Activated T-cell treated with anti-CD3 and anti-CD28 coated beads, Interleukin-2, amount 50 U/mL, for 72 hours (primary cell): ENCODE data around the gene PLXNB2. TPM values are rescaled to one million over a fixed set of nuclear protein-coding genes. Genes with fewer than 3 reads are reported as not detected.
A peak's percentile ranks its signal among the peaks of the same experiment; 100 is the strongest.

Source experiments
- ATAC-seq, 2 donors: fragments of 150-1000 bp; cut with Tn5 transposase; replicated peaks in 1 of 2; 2 replicates each; pipeline ENCODE4 v1.10.0; 2021; ENCODE audit warnings: moderate library complexity in 2 of 2, mild to moderate bottlenecking in 1 of 2
- DNase-seq, 2 donors: peaks; one replicate each; pipeline ENCODE4 v3.0.0; 2021 to 2022; ENCODE audit warnings: mixed read lengths in 1 of 2
- H3K27ac Mint-ChIP-seq: one replicate; pipeline ENCODE4 v1.8.0; 2022; ENCODE audit warnings: mild to moderate bottlenecking, moderate library complexity, mixed read lengths
- H3K27me3 Mint-ChIP-seq: one replicate; pipeline ENCODE4 v1.8.0; 2022; ENCODE audit warnings: low read depth, mixed read lengths
- H3K36me3 Mint-ChIP-seq, 2 donors: one replicate each; pipeline ENCODE4 v1.8.0; 2022; ENCODE audit warnings: mixed read lengths in 2 of 2, mild to moderate bottlenecking in 1 of 2; ENCODE audit not compliant: insufficient read depth in 2 of 2
- H3K4me1 Mint-ChIP-seq: one replicate; pipeline ENCODE4 v1.8.0; 2022; ENCODE audit warnings: low read depth, mixed read lengths
- H3K4me3 Mint-ChIP-seq, 2 donors: one replicate each; pipeline ENCODE4 v1.8.0; 2022; ENCODE audit warnings: mild to moderate bottlenecking in 2 of 2, mixed read lengths in 2 of 2, moderate library complexity in 2 of 2
- H3K9me3 Mint-ChIP-seq, 2 donors: one replicate each; pipeline ENCODE4 v1.8.0; 2022; ENCODE audit warnings: mixed read lengths in 2 of 2
- total RNA-seq, 2 donors: library from RNA; stranded (reverse); gene quantifications; one replicate each; pipeline ENCODE4 v1.2.3, GENCODE V29; 2022

Gene PLXNB2
- total RNA-seq, 2 donors from 2014 or later, result 30.2 to 34.0 TPM

- no peak for ATAC-seq
- no peaks in the 10 kb centered on the region for H3K36me3 Mint-ChIP-seq
- no peak overlapping the region for H3K4me3 Mint-ChIP-seq
- H3K27me3 Mint-ChIP-seq, result no peaks in the 10 kb centered on the region
- H3K9me3 Mint-ChIP-seq, result no peaks in the 10 kb centered on the region
- no peak for DNase-seq
- peaks cover 5% of the 10 kb centered on the region for H3K4me1 Mint-ChIP-seq
- no peak overlapping the region for H3K27ac Mint-ChIP-seq
These were observed 12.7 kb upstream of the PLXNB2 start for GRCh38 chr22:50320116-50320515.

GRCh38 chr22:50319503-50319951 is 12.1 kb upstream of the PLXNB2 start:
- ATAC-seq, result no peak
- no peak overlapping the region for H3K4me3 Mint-ChIP-seq
- no peaks in the 10 kb centered on the region for H3K9me3 Mint-ChIP-seq
- H3K27ac Mint-ChIP-seq, result no peak overlapping the region
- no peak for DNase-seq
- no peaks in the 10 kb centered on the region for H3K36me3 Mint-ChIP-seq
- H3K4me1 Mint-ChIP-seq, result peaks cover 7% of the 10 kb centered on the region
- H3K27me3 Mint-ChIP-seq, result no peaks in the 10 kb centered on the region

- no peaks in the 10 kb centered on the region for H3K9me3 Mint-ChIP-seq
- no peak overlapping the region for H3K27ac Mint-ChIP-seq
These were observed 11.4 kb upstream of the PLXNB2 start for GRCh38 chr22:50318698-50319411.

GRCh38 chr22:50318356-50318697 is 10.9 kb upstream of the PLXNB2 start:
- Mint-ChIP-seq H3K4me3 (no peak overlapping the region), H3K4me1 (peaks cover 17% of the 10 kb centered on the region), H3K27me3 (no peaks in the 10 kb centered on the region), H3K36me3 (no peaks in the 10 kb centered on the region), H3K9me3 (no peaks in the 10 kb centered on the region), H3K27ac (no peak overlapping the region)
- ATAC-seq (no peak), DNase-seq (no peak)

More at GRCh38 chr22:50318698-50319411, 11.4 kb upstream of the PLXNB2 start:
- no peak for ATAC-seq
- no peak for DNase-seq
- Mint-ChIP-seq H3K27me3 (no peaks in the 10 kb centered on the region), H3K4me1 (peaks cover 14% of the 10 kb centered on the region), H3K36me3 (no peaks in the 10 kb centered on the region), H3K4me3 (no peak overlapping the region)

GRCh38 chr22:50317674-50318073 is 10.2 kb upstream of the PLXNB2 start:
- Mint-ChIP-seq H3K4me1 (peaks cover 17% of the 10 kb centered on the region), H3K36me3 (no peaks in the 10 kb centered on the region), H3K27ac (no peak overlapping the region), H3K4me3 (no peak overlapping the region), H3K9me3 (no peaks in the 10 kb centered on the region), H3K27me3 (no peaks in the 10 kb centered on the region)
- DNase-seq (no peak), ATAC-seq (no peak)

GRCh38 chr22:50317178-50317577 is 9.7 kb upstream of the PLXNB2 start:
- H3K4me1 Mint-ChIP-seq, result peaks cover 17% of the 10 kb centered on the region
- H3K27me3 Mint-ChIP-seq, result no peaks in the 10 kb centered on the region
- no peak overlapping the region for H3K27ac Mint-ChIP-seq
- DNase-seq (no peak), ATAC-seq (no peak)
- H3K4me3 Mint-ChIP-seq, result no peak overlapping the region
- no peaks in the 10 kb centered on the region for H3K36me3 Mint-ChIP-seq
- H3K9me3 Mint-ChIP-seq, result no peaks in the 10 kb centered on the region

- no peaks in the 10 kb centered on the region for H3K36me3 Mint-ChIP-seq
- ATAC-seq (no peak), DNase-seq (no peak)
- H3K4me1 Mint-ChIP-seq, result peaks cover 17% of the 10 kb centered on the region
- H3K27ac Mint-ChIP-seq, result no peak overlapping the region
- no peaks in the 10 kb centered on the region for H3K9me3 Mint-ChIP-seq
- no peaks in the 10 kb centered on the region for H3K27me3 Mint-ChIP-seq
- H3K4me3 Mint-ChIP-seq, result no peak overlapping the region
These were observed 8.9 kb upstream of the PLXNB2 start for GRCh38 chr22:50316114-50317065.

GRCh38 chr22:50315289-50316113 is 8.1 kb upstream of the PLXNB2 start:
- peak overlapping the region; percentile 59 to 90 for H3K4me3 Mint-ChIP-seq
- H3K27me3 Mint-ChIP-seq, result no peaks in the 10 kb centered on the region
- no peak for DNase-seq
- no peaks in the 10 kb centered on the region for H3K36me3 Mint-ChIP-seq
- H3K27ac Mint-ChIP-seq, result no peak overlapping the region
- H3K9me3 Mint-ChIP-seq, result no peaks in the 10 kb centered on the region
- no peak for ATAC-seq
- peaks cover 17% of the 10 kb centered on the region for H3K4me1 Mint-ChIP-seq

GRCh38 chr22:50314455-50315288 is 7.2 kb upstream of the PLXNB2 start:
- H3K4me3 Mint-ChIP-seq, result peak overlapping the region; percentile 83 to 90
- no peaks in the 10 kb centered on the region for H3K27me3 Mint-ChIP-seq
- H3K36me3 Mint-ChIP-seq, result no peaks in the 10 kb centered on the region
- DNase-seq (peak; percentile 85), ATAC-seq (peak; percentile 95 to 96)
- peak overlapping the region; percentile 11 for H3K27ac Mint-ChIP-seq
- H3K9me3 Mint-ChIP-seq, result no peaks in the 10 kb centered on the region
- H3K4me1 Mint-ChIP-seq, result peaks cover 17% of the 10 kb centered on the region

- Mint-ChIP-seq H3K36me3 (no peaks in the 10 kb centered on the region), H3K4me3 (peak overlapping the region; percentile 83 to 90), H3K27ac (peak overlapping the region; percentile 11), H3K9me3 (no peaks in the 10 kb centered on the region), H3K4me1 (peaks cover 17% of the 10 kb centered on the region), H3K27me3 (no peaks in the 10 kb centered on the region)
- no peak for DNase-seq
- no peak for ATAC-seq
These were observed 6.6 kb upstream of the PLXNB2 start for GRCh38 chr22:50314081-50314454.

GRCh38 chr22:50313600-50313999 is 6.2 kb upstream of the PLXNB2 start:
- DNase-seq, result no peak
- peak overlapping the region; percentile 83 to 90 for H3K4me3 Mint-ChIP-seq

GRCh38 chr22:50313021-50313420 is 5.6 kb upstream of the PLXNB2 start:
- Mint-ChIP-seq H3K9me3 (no peaks in the 10 kb centered on the region), H3K27ac (no peak overlapping the region), H3K27me3 (no peaks in the 10 kb centered on the region), H3K4me3 (no peak overlapping the region), H3K4me1 (peaks cover 17% of the 10 kb centered on the region), H3K36me3 (no peaks in the 10 kb centered on the region)
- no peak for ATAC-seq
- DNase-seq, result no peak

More at GRCh38 chr22:50313600-50313999, 6.2 kb upstream of the PLXNB2 start:
- Mint-ChIP-seq H3K27ac (no peak overlapping the region), H3K4me1 (peaks cover 17% of the 10 kb centered on the region), H3K36me3 (no peaks in the 10 kb centered on the region), H3K27me3 (no peaks in the 10 kb centered on the region), H3K9me3 (no peaks in the 10 kb centered on the region)
- no peak for ATAC-seq
